HUES64 (cell line): Measurements from ENCODE around the gene TXNDC11.

ENCODE experiments used
- H3K27ac ChIP-seq: 2 replicates; pipeline ENCODE4 v1.7.0; 2013; ENCODE audit warnings: low read depth, low read length, inconsistent platforms
- H3K27me3 ChIP-seq: 2 replicates; pipeline ENCODE4 v1.6.1; 2013; ENCODE audit warnings: mild to moderate bottlenecking, low read length; ENCODE audit not compliant: insufficient read depth
- H3K36me3 ChIP-seq: 2 replicates; pipeline ENCODE4 v1.6.1; 2013; ENCODE audit warnings: mild to moderate bottlenecking, low read length; ENCODE audit not compliant: insufficient read depth
- H3K4me1 ChIP-seq: 2 replicates; pipeline ENCODE4 v1.6.1; 2013; ENCODE audit warnings: mild to moderate bottlenecking, low read length, moderate library complexity; ENCODE audit not compliant: insufficient read depth
- H3K4me3 ChIP-seq: 2 replicates; pipeline ENCODE4 v1.5.1; 2013; ENCODE audit warnings: mild to moderate bottlenecking, low read length, moderate library complexity
- H3K9ac ChIP-seq: 2 replicates; pipeline ENCODE4 v1.6.1; 2013; ENCODE audit warnings: mild to moderate bottlenecking, low read depth, low read length
- H3K9me3 ChIP-seq: 2 replicates; pipeline ENCODE4 v1.6.1; 2013; ENCODE audit warnings: low read depth, low read length; ENCODE audit not compliant: insufficient read depth
- WGBS: fragments of 150-250, 120-280 bp; methylation state at CpG from one replicate; pipeline ENCODE4 v1.1.7; 2013; ENCODE audit warnings: missing lambda C conversion rate; 5-methylcytosine and 5-hydroxymethylcytosine counted together

The TXNDC11 gene

GRCh38 chr16:11734653-11735043 lies 8.0 kb downstream of the TXNDC11 start:
- H3K27me3 ChIP-seq: no peaks in the 10 kb centered on the region
- 92% methylated on average over 6 of the region's 6 CpGs for WGBS
- H3K9ac ChIP-seq: no peak overlapping the region
- no peaks in the 10 kb centered on the region for H3K4me1 ChIP-seq
- no peak overlapping the region for H3K4me3 ChIP-seq
- H3K9me3 ChIP-seq: no peaks in the 10 kb centered on the region
- peaks cover 80% of the 10 kb centered on the region for H3K36me3 ChIP-seq
- H3K27ac ChIP-seq: no peak overlapping the region

GRCh38 chr16:11734025-11734652 lies 8.5 kb downstream of the TXNDC11 start:
- Histone ChIP-seq H3K4me1 (no peaks in the 10 kb centered on the region), H3K9me3 (no peaks in the 10 kb centered on the region), H3K36me3 (peaks cover 85% of the 10 kb centered on the region), H3K27ac (no peak overlapping the region), H3K4me3 (no peak overlapping the region), H3K9ac (no peak overlapping the region), H3K27me3 (no peaks in the 10 kb centered on the region)
- WGBS: 76% methylated on average over 3 of the region's 3 CpGs

GRCh38 chr16:11731222-11731621 lies 11.4 kb downstream of the TXNDC11 start:
- WGBS: 100% methylated on average over 1 of the region's 3 CpGs
- no peaks in the 10 kb centered on the region for H3K9me3 ChIP-seq
- H3K4me1 ChIP-seq: no peaks in the 10 kb centered on the region
- H3K27ac ChIP-seq: no peak overlapping the region
- no peaks in the 10 kb centered on the region for H3K27me3 ChIP-seq
- no peak overlapping the region for H3K4me3 ChIP-seq
- no peak overlapping the region for H3K9ac ChIP-seq
- H3K36me3 ChIP-seq: peaks cover 79% of the 10 kb centered on the region

- no peaks in the 10 kb centered on the region for H3K27me3 ChIP-seq
- H3K9me3 ChIP-seq: no peaks in the 10 kb centered on the region
- no peaks in the 10 kb centered on the region for H3K4me1 ChIP-seq
- WGBS: 95% methylated on average over 3 of the region's 3 CpGs
- peaks cover 78% of the 10 kb centered on the region for H3K36me3 ChIP-seq
- H3K9ac ChIP-seq: no peak overlapping the region
- no peak overlapping the region for H3K4me3 ChIP-seq
- no peak overlapping the region for H3K27ac ChIP-seq
Observed at GRCh38 chr16:11729787-11730186, 12.9 kb downstream of the TXNDC11 start.

GRCh38 chr16:11727796-11728543 lies 14.7 kb downstream of the TXNDC11 start:
- Histone ChIP-seq H3K36me3 (peaks cover 76% of the 10 kb centered on the region), H3K9me3 (no peaks in the 10 kb centered on the region), H3K4me3 (no peak overlapping the region), H3K27ac (no peak overlapping the region), H3K9ac (no peak overlapping the region), H3K4me1 (no peaks in the 10 kb centered on the region), H3K27me3 (no peaks in the 10 kb centered on the region)
- 93% methylated on average over 4 of the region's 4 CpGs for WGBS

- no peak overlapping the region for H3K4me3 ChIP-seq
- peaks cover 71% of the 10 kb centered on the region for H3K36me3 ChIP-seq
- no peak overlapping the region for H3K9ac ChIP-seq
- H3K4me1 ChIP-seq: no peaks in the 10 kb centered on the region
- H3K9me3 ChIP-seq: no peaks in the 10 kb centered on the region
- WGBS: 99% methylated on average over 6 of the region's 8 CpGs
- H3K27me3 ChIP-seq: no peaks in the 10 kb centered on the region
- no peak overlapping the region for H3K27ac ChIP-seq
Observed at GRCh38 chr16:11726008-11726407, 16.6 kb downstream of the TXNDC11 start.

GRCh38 chr16:11725457-11725856 lies 17.2 kb downstream of the TXNDC11 start:
- Histone ChIP-seq H3K9ac (no peak overlapping the region), H3K4me1 (no peaks in the 10 kb centered on the region), H3K4me3 (no peak overlapping the region), H3K36me3 (peaks cover 72% of the 10 kb centered on the region), H3K9me3 (no peaks in the 10 kb centered on the region), H3K27me3 (no peaks in the 10 kb centered on the region), H3K27ac (no peak overlapping the region)
- 88% methylated on average over 1 of the region's 1 CpG for WGBS

GRCh38 chr16:11722468-11722808 lies 20.2 kb downstream of the TXNDC11 start:
- WGBS: 95% methylated on average over 3 of the region's 3 CpGs
- H3K9ac ChIP-seq: no peak overlapping the region
- H3K27me3 ChIP-seq: no peaks in the 10 kb centered on the region
- no peak overlapping the region for H3K4me3 ChIP-seq
- H3K9me3 ChIP-seq: no peaks in the 10 kb centered on the region
- H3K27ac ChIP-seq: no peak overlapping the region
- no peaks in the 10 kb centered on the region for H3K4me1 ChIP-seq
- H3K36me3 ChIP-seq: peaks cover 58% of the 10 kb centered on the region

- Histone ChIP-seq H3K4me1 (no peaks in the 10 kb centered on the region), H3K27ac (no peak overlapping the region), H3K4me3 (no peak overlapping the region), H3K27me3 (no peaks in the 10 kb centered on the region), H3K9ac (no peak overlapping the region), H3K9me3 (no peaks in the 10 kb centered on the region), H3K36me3 (peaks cover 58% of the 10 kb centered on the region)
- 90% methylated on average over 4 of the region's 4 CpGs for WGBS
Observed at GRCh38 chr16:11721781-11722467, 20.7 kb downstream of the TXNDC11 start.

GRCh38 chr16:11719762-11720161 lies 22.9 kb downstream of the TXNDC11 start:
- no peaks in the 10 kb centered on the region for H3K4me1 ChIP-seq
- no peak overlapping the region for H3K9ac ChIP-seq
- WGBS: 98% methylated on average over 4 of the region's 4 CpGs
- H3K4me3 ChIP-seq: no peak overlapping the region
- no peaks in the 10 kb centered on the region for H3K9me3 ChIP-seq
- H3K27me3 ChIP-seq: no peaks in the 10 kb centered on the region
- no peak overlapping the region for H3K27ac ChIP-seq
- H3K36me3 ChIP-seq: peaks cover 52% of the 10 kb centered on the region

- H3K9ac ChIP-seq: no peak overlapping the region
Observed at GRCh38 chr16:11719171-11719570, 23.5 kb downstream of the TXNDC11 start.

More at GRCh38 chr16:11719171-11719570, 23.5 kb downstream of the TXNDC11 start:
- H3K4me3 ChIP-seq: no peak overlapping the region
- H3K9me3 ChIP-seq: no peaks in the 10 kb centered on the region
- no peak overlapping the region for H3K27ac ChIP-seq
- H3K4me1 ChIP-seq: no peaks in the 10 kb centered on the region
- no peaks in the 10 kb centered on the region for H3K27me3 ChIP-seq
- H3K36me3 ChIP-seq: peaks cover 48% of the 10 kb centered on the region
